Stimulated activated naive B cell treated with anti-CD40 and anti-IgM and Interleukin-4, amounts not matched to agents 10 μg/mL and 1 μg/mL and 100 μg/mL, for 72 hours (primary cell): Measurements from ENCODE around the gene MCRS1.

Experiments
- ATAC-seq, 2 donors: fragments of 150-1000 bp; cut with Tn5 transposase; replicated peaks; 2 replicates each; pipeline ENCODE4 v1.10.0; 2021; ENCODE audit warnings: moderate library complexity in 1 of 2
- DNase-seq: peaks from one replicate; pipeline ENCODE4 v3.0.0; 2021
- H3K27ac Mint-ChIP-seq: one replicate; pipeline ENCODE4 v1.8.0; 2022; ENCODE audit warnings: mild to moderate bottlenecking, mixed read lengths
- H3K27me3 Mint-ChIP-seq, 2 donors: one replicate each; pipeline ENCODE4 v1.8.0; 2022; ENCODE audit warnings: mixed read lengths in 2 of 2
- H3K36me3 Mint-ChIP-seq, 2 donors: one replicate each; pipeline ENCODE4 v1.8.0; 2022; ENCODE audit warnings: mixed read lengths in 2 of 2, mild to moderate bottlenecking in 1 of 2
- H3K4me1 Mint-ChIP-seq, 2 donors: one replicate each; pipeline ENCODE4 v1.8.0; 2022; ENCODE audit warnings: mixed read lengths in 2 of 2, mild to moderate bottlenecking in 1 of 2
- H3K4me3 Mint-ChIP-seq, 2 donors: one replicate each; pipeline ENCODE4 v1.8.0; 2022; ENCODE audit warnings: mild to moderate bottlenecking in 2 of 2, mixed read lengths in 2 of 2, moderate library complexity in 1 of 2
- H3K9me3 Mint-ChIP-seq, 2 donors: one replicate each; pipeline ENCODE4 v1.8.0; 2022; ENCODE audit warnings: mixed read lengths in 2 of 2, mild to moderate bottlenecking in 1 of 2

MCRS1 gene

GRCh38 chr12:49543914-49544815 lies 23.8 kb downstream of the MCRS1 start:
- H3K27me3 Mint-ChIP-seq = peaks cover 50 to 51% of the 10 kb centered on the region in 2 donors
- no peak for DNase-seq
- H3K9me3 Mint-ChIP-seq = no peaks in the 10 kb centered on the region
- H3K36me3 Mint-ChIP-seq = no peaks in the 10 kb centered on the region
- H3K4me3 Mint-ChIP-seq = no peak overlapping the region
- peak overlapping the region; percentile 42 for H3K27ac Mint-ChIP-seq
- ATAC-seq = no peak
- H3K4me1 Mint-ChIP-seq = peaks cover 34 to 53% of the 10 kb centered on the region in 2 donors

- H3K9me3 Mint-ChIP-seq = no peaks in the 10 kb centered on the region
- peaks cover 29 to 49% of the 10 kb centered on the region in 2 donors for H3K4me1 Mint-ChIP-seq
- peaks cover 43 to 45% of the 10 kb centered on the region in 2 donors for H3K27me3 Mint-ChIP-seq
- no peak overlapping the region for H3K4me3 Mint-ChIP-seq
- no peak for ATAC-seq
- H3K27ac Mint-ChIP-seq = no peak overlapping the region
- H3K36me3 Mint-ChIP-seq = no peaks in the 10 kb centered on the region
- no peak for DNase-seq
These were observed 24.6 kb downstream of the MCRS1 start for GRCh38 chr12:49543221-49543913.

DNA sequence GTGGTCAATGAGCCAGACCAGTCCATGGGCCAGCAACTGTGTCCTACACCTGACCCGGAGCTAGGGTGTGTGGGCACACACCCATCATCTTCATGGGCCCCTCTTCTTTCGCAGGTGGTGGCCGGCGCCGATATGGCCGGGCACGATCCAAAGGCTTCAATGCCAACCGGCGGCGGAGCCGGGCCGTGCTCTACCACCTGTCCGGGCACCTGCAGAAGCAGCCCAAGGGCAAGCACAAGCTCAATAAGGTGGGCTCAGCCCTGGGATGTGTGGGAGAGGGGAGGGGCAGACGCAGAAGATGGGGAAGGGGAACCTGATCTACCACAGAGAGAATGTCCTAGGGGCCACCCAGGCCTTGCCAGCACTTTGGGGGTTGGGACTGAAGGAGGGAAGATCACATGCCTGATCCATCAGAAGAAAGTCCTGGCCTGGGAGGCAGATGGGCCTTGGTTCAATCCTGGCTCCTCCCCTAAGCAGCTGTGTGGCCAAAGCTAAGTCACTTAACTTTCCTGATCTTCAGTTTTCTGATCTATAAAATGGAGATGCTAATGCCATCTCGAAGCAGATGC lies 25.3 kb downstream of the MCRS1 start:
- no peaks in the 10 kb centered on the region for H3K36me3 Mint-ChIP-seq
- no peak overlapping the region for H3K27ac Mint-ChIP-seq
- peaks cover 39 to 43% of the 10 kb centered on the region in 2 donors for H3K27me3 Mint-ChIP-seq
- H3K4me1 Mint-ChIP-seq = peaks cover 28 to 51% of the 10 kb centered on the region in 2 donors
- H3K9me3 Mint-ChIP-seq = no peaks in the 10 kb centered on the region
- no peak for ATAC-seq
- no peak overlapping the region for H3K4me3 Mint-ChIP-seq
- DNase-seq = no peak

- no peaks in the 10 kb centered on the region for H3K36me3 Mint-ChIP-seq
- H3K4me3 Mint-ChIP-seq = no peak overlapping the region
- no peak for DNase-seq
- ATAC-seq = no peak
- H3K4me1 Mint-ChIP-seq = peaks cover 30 to 57% of the 10 kb centered on the region in 2 donors
- peaks cover 35 to 42% of the 10 kb centered on the region in 2 donors for H3K27me3 Mint-ChIP-seq
- no peak overlapping the region for H3K27ac Mint-ChIP-seq
- H3K9me3 Mint-ChIP-seq = no peaks in the 10 kb centered on the region
These were observed 25.9 kb downstream of the MCRS1 start for GRCh38 chr12:49541911-49542505.

GRCh38 chr12:49541140-49541861 lies 26.6 kb downstream of the MCRS1 start:
- Mint-ChIP-seq H3K27me3 (peaks cover 39 to 47% of the 10 kb centered on the region in 2 donors), H3K4me3 (no peak overlapping the region), H3K27ac (no peak overlapping the region), H3K9me3 (no peaks in the 10 kb centered on the region), H3K36me3 (no peaks in the 10 kb centered on the region), H3K4me1 (peaks cover 35 to 64% of the 10 kb centered on the region in 2 donors)
- ATAC-seq = no peak
- no peak for DNase-seq

DNA sequence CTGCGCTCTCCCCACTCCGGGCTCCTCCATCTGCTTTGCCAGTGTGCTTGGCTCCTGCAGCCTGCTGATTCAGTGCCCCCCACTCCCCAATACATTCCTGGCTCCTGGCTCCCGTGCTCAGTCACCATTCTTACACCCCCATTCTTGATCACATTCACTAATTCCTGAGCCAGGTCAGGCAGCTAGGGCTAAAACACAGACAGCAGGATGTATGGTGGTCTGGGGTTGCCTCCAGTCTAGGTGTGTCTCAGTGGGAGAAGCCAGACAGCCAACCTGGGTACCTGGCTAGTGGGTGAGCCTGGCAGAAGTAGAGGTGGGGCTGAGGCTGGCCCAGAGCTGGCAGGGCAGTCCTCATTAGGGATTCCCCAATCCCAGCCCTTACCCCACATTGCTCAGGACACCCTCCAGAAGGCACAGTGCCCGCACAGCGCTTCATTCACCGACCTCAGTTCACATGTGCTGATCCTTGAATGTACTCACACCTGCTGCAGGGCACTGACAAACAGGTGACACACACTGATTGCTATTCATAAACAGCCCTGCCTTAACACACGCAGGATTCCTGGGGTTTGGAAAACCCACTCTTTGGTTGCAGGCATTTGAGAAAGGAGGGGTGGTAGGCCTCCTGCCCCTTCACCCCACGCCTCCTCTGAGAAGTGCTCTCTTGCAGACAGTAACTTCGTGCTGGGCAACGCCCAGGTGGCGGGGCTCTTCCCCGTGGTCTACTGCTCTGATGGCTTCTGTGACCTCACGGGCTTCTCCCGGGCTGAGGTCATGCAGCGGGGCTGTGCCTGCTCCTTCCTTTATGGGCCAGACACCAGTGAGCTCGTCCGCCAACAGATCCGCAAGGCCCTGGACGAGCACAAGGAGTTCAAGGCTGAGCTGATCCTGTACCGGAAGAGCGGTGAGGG lies 27.5 kb downstream of the MCRS1 start:
- ATAC-seq = no peak
- Mint-ChIP-seq H3K4me1 (peaks cover 35 to 64% of the 10 kb centered on the region in 2 donors), H3K36me3 (no peaks in the 10 kb centered on the region), H3K27ac (no peak overlapping the region), H3K4me3 (peak overlapping the region; percentile 66 to 67), H3K9me3 (no peaks in the 10 kb centered on the region), H3K27me3 (peaks cover 36 to 39% of the 10 kb centered on the region in 2 donors)
- no peak for DNase-seq

- Mint-ChIP-seq H3K27ac (no peak overlapping the region), H3K27me3 (peaks cover 37 to 39% of the 10 kb centered on the region in 2 donors)
- no peak for DNase-seq
These were observed 28.3 kb downstream of the MCRS1 start for GRCh38 chr12:49539406-49540228.

DNA sequence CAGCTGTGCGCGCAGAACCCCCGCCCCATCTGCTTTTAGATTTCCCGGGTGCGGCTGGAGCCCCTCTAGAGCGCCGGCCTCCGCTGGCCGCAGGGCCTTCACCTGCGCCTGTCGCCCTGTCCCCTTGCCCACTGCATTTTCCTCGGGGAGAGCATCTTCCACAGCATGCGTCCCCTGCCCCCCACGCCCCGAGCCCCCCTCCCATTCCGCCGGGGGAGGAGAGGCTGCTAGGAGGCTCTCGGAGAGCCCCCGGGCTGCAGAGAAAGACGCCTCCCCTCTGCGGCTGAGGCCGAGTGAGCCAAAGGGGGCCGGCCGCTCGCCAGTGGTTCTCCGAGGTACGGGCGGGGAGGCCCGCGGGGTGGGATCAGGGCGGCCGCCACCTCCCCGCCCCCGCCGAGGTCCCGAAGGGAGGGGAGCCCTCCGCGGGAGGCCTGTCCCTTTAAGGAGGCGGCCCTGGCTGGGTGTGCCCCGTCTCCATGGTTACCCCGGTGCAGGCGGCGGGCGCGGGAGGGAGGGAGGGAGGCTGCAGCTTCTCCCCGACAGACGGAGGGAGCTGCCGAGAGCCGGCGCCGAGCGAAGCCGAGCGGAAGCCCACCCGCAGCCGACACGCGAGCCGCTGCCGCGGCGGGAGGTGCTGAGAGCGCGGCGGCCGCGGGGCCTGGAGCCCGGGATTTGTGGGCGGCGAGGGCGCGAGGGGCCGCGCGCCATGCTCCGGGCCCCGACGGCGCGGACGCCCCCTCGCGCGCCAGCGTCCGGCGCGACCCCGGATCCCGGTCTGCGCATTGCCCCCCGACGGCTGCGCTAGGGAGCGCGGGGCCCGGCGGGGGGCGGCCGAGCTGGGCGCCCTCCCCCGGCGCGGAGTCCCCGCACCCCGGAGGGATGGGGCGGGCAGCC lies 29.2 kb downstream of the MCRS1 start, which contains the start of gene KCNH3:
KCNH3 (plus strand) TSS at position 521 of the 894 bp plus-strand sequence. CDS start 387 bp downstream, outside the sequence.
- ATAC-seq (peak; percentile 78 to 82), DNase-seq (peak; percentile 56)
- H3K4me1 Mint-ChIP-seq = peaks cover 29 to 61% of the 10 kb centered on the region in 2 donors
- no peaks in the 10 kb centered on the region for H3K9me3 Mint-ChIP-seq
- H3K4me3 Mint-ChIP-seq = peak within 1 kb of the TSS; percentile 75 to 85
- no peak within 1 kb of the TSS for H3K27ac Mint-ChIP-seq
- peaks cover 29 to 38% of the 10 kb centered on the region in 2 donors for H3K27me3 Mint-ChIP-seq
- no peaks in the 10 kb centered on the region for H3K36me3 Mint-ChIP-seq

More at GRCh38 chr12:49539406-49540228, 28.3 kb downstream of the MCRS1 start:
- Mint-ChIP-seq H3K4me3 (peak overlapping the region; percentile 66 to 69), H3K4me1 (peaks cover 30 to 62% of the 10 kb centered on the region in 2 donors), H3K36me3 (no peaks in the 10 kb centered on the region), H3K9me3 (no peaks in the 10 kb centered on the region)
- no peak for ATAC-seq

GRCh38 chr12:49537752-49538509 lies 30.0 kb downstream of the MCRS1 start:
- ATAC-seq (peak; percentile 25 to 26), DNase-seq (no peak)
- no peaks in the 10 kb centered on the region for H3K36me3 Mint-ChIP-seq
- H3K9me3 Mint-ChIP-seq = no peaks in the 10 kb centered on the region
- peak overlapping the region; percentile 84 to 85 for H3K4me3 Mint-ChIP-seq
- peaks cover 26 to 38% of the 10 kb centered on the region in 2 donors for H3K27me3 Mint-ChIP-seq
- peaks cover 27 to 61% of the 10 kb centered on the region in 2 donors for H3K4me1 Mint-ChIP-seq
- no peak overlapping the region for H3K27ac Mint-ChIP-seq

DNA sequence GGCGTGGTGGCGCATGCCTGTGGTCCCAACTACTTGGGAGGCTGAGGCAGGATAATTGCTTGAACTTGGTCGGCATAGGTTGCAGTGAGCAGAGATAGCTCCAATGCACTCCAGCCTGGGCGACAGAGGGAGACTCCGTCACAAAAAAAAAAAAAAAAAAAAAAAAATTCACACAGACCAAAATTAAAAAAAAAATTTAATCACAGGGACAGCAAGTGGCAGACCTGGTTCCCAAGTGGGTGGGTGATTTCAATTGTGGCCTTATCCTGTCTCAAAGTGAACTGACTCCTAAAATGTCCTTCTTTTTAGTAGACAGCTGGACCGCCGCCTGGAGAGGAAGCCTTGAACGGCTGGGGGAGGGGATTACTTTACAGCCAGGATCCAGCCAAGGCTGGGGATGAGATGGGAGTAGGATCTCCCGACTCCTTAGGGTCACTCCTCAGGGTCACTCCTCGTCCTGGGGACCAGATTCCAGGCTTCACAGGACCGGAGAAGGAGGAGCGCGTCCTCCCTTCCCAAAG lies 30.7 kb downstream of the MCRS1 start:
- Mint-ChIP-seq H3K4me1 (peaks cover 27 to 59% of the 10 kb centered on the region in 2 donors), H3K27me3 (peaks cover 26 to 38% of the 10 kb centered on the region in 2 donors), H3K27ac (no peak overlapping the region)

More for the DNA sequence above, 30.7 kb downstream of the MCRS1 start:
- DNase-seq = no peak
- peaks cover 0 to 2% of the 10 kb centered on the region in 2 donors for H3K36me3 Mint-ChIP-seq
- peak overlapping the region; percentile 84 to 85 for H3K4me3 Mint-ChIP-seq
- no peak for ATAC-seq
- H3K9me3 Mint-ChIP-seq = no peaks in the 10 kb centered on the region
